ENCODE data around the gene HSBP1L1.

GRCh38 chr18:79991494-79991893, 27.1 kb downstream of the HSBP1L1 start:
- no peak for TF ChIP-seq CTCF (IDR thresholded peaks at IDR 0.05)
- TF ChIP-seq JUNB (IDR thresholded peaks at IDR 0.05) = no peak
- TF ChIP-seq GATA3 (IDR thresholded peaks at IDR 0.05; ENCODE audit: borderline replicate concordance) = no peak
- TF ChIP-seq SREBF2 (IDR thresholded peaks at IDR 0.05) = no peak
- no peak for TF ChIP-seq CHD4 (IDR thresholded peaks at IDR 0.05; ENCODE audit: borderline replicate concordance)
- TF ChIP-seq USF2 (IDR thresholded peaks at IDR 0.05) = no peak
- TF ChIP-seq MAFK (IDR thresholded peaks at IDR 0.05; ENCODE audit: partially characterized antibody) = no peak
- TF ChIP-seq MYC (IDR thresholded peaks at IDR 0.05; ENCODE audit: borderline replicate concordance, low read length) = no peak
- TF ChIP-seq EHMT2 (IDR thresholded peaks at IDR 0.05; ENCODE audit: low read depth) = no peak
- no peak for TF ChIP-seq E2F6 (IDR thresholded peaks at IDR 0.05; ENCODE audit: borderline replicate concordance, low read depth)
- TF ChIP-seq ELK1 (IDR thresholded peaks at IDR 0.05; ENCODE audit: low read depth, low read length) = no peak
- TF ChIP-seq CHD2 (IDR thresholded peaks at IDR 0.05; ENCODE audit: low read length, partially characterized antibody) = no peak

All from A549 (cell line).